Ecto neural progenitor cell (in vitro differentiated cells): ENCODE measurements around the gene ADGRG1.

Source experiments
- DNase-seq: peaks from one replicate; pipeline ENCODE4 v3.0.0-alpha.2; 2018; ENCODE audit warnings: low spot score

ADGRG1 gene

GRCh38 chr16:57620335-57621231 is 7.8 kb upstream of the ADGRG1 start:
- no peak for DNase-seq

- no peak for DNase-seq
Observed at GRCh38 chr16:57621521-57622271, 6.7 kb upstream of the ADGRG1 start.

GRCh38 chr16:57622361-57623250 is 5.8 kb upstream of the ADGRG1 start:
- no peak for DNase-seq

GRCh38 chr16:57623251-57624043 is 5.0 kb upstream of the ADGRG1 start:
- DNase-seq: no peak

GRCh38 chr16:57624044-57624688 is 4.3 kb upstream of the ADGRG1 start:
- no peak for DNase-seq

- no peak for DNase-seq
Observed at GRCh38 chr16:57624806-57625500, 3.5 kb upstream of the ADGRG1 start.

- DNase-seq: no peak
Observed at GRCh38 chr16:57626420-57627170, 1.8 kb upstream of the ADGRG1 start.

- DNase-seq: no peak
Observed at GRCh38 chr16:57627184-57627871, 1.1 kb upstream of the ADGRG1 start.

GRCh38 chr16:57628783-57629293 is 408 bp downstream of the ADGRG1 start:
- no peak for DNase-seq

- DNase-seq: no peak
Observed at GRCh38 chr16:57629516-57630406, 1.3 kb downstream of the ADGRG1 start.

- DNase-seq: no peak
Observed at GRCh38 chr16:57630407-57630797, 2.0 kb downstream of the ADGRG1 start.

- DNase-seq: no peak
Observed at GRCh38 chr16:57630931-57631845, 2.8 kb downstream of the ADGRG1 start.

- DNase-seq: no peak
Observed at GRCh38 chr16:57632568-57632967, 4.1 kb downstream of the ADGRG1 start.

GRCh38 chr16:57633383-57634064 is 5.1 kb downstream of the ADGRG1 start:
- DNase-seq: no peak

GRCh38 chr16:57634171-57634570 is 5.7 kb downstream of the ADGRG1 start:
- no peak for DNase-seq
